Uterus (tissue), 4 donors: Measurements from ENCODE around the gene PPM1M. TPM values are rescaled to one million over a fixed set of nuclear protein-coding genes. Genes with fewer than 3 reads are reported as not detected.

ENCODE experiments used
- DNase-seq, 2 donors: peaks; one replicate each; pipeline ENCODE4 v3.0.0-alpha.2; 2019 to 2020
- H3K27ac ChIP-seq, 2 donors: fragments of 200-600 bp; sonication (generic); 1 replicate in 1 of 2; 2 replicates in 1 of 2; pipeline ENCODE4 v1.5.1; 2016 to 2018
- H3K27me3 ChIP-seq, 2 donors: fragments of 200-600 bp; sonication (generic); one replicate each; pipeline ENCODE4 v1.5.1; 2018 to 2019; ENCODE audit warnings: control low read depth in 1 of 2
- H3K36me3 ChIP-seq, 2 donors: fragments of 200-600 bp; sonication (generic); one replicate each; pipeline ENCODE4 v1.5.1; 2019; ENCODE audit warnings: control low read depth in 1 of 2
- H3K4me1 ChIP-seq, 2 donors: fragments of 200-600 bp; sonication (generic); one replicate each; pipeline ENCODE4 v1.5.1; 2018 to 2019; ENCODE audit warnings: control low read depth in 1 of 2
- H3K4me3 ChIP-seq, 2 donors: fragments of 200-600 bp; sonication (generic); 1 replicate in 1 of 2; 2 replicates in 1 of 2; pipeline ENCODE4 v1.5.1; 2018 to 2019; ENCODE audit warnings: mild to moderate bottlenecking in 1 of 2
- H3K9me3 ChIP-seq, 2 donors: fragments of 200-600 bp; sonication (generic); one replicate each; pipeline ENCODE4 v1.5.1; 2019; ENCODE audit warnings: control low read depth in 1 of 2
- CTCF ChIP-seq, 4 experiments: fragments of 200-600 bp in 2 of 4; fragments of 450-650 bp in 2 of 4; sonication (generic) in 2 of 4; IDR thresholded peaks; one replicate each; pipeline ENCODE4 v1.5.1; 2016 to 2019; ENCODE audit warnings: antibody characterized with exemption in 4 of 4, mild to moderate bottlenecking in 2 of 4, moderate library complexity in 1 of 4
- POLR2A ChIP-seq, 2 donors: fragments of 450-650 bp; IDR thresholded peaks; one replicate each; pipeline ENCODE4 v1.6.1; 2016; ENCODE audit warnings: antibody characterized with exemption in 2 of 2, mild to moderate bottlenecking in 1 of 2, moderate library complexity in 1 of 2
- intact Hi-C: fragments of 100-400 bp; cut with DNase I; formaldehyde crosslinking; loops from one replicate; pipeline ENCODE4 v1.15.1; 2023; ENCODE audit warnings: low total_unique reads
- total RNA-seq, 4 donors: library from RNA; depleted of rRNA in 3 of 4; stranded (reverse); fragments of >200 nt in 3 of 4; gene quantifications; one replicate each; pipeline versions ENCODE4 v1.1.0 to v1.2.4, GENCODE V29; 2014 to 2023
- donor health status: DM: yes; HTN: yes; CAD: no.

Gene PPM1M
- total RNA-seq, 4 donors from 2014 or later, result 23.9 to 32.3 (median 31.5) TPM

- no peaks in the 10 kb centered on the region for H3K9me3 ChIP-seq
- peak overlapping the region; percentile 92 to 94 for H3K27ac ChIP-seq
- no peaks in the 10 kb centered on the region for H3K36me3 ChIP-seq
- DNase-seq, result peak; percentile 89 to 92
- intact Hi-C loops, result no loop called here
- H3K4me3 ChIP-seq, result peak overlapping the region; percentile 6 to 85
- TF ChIP-seq POLR2A (IDR thresholded peaks at IDR 0.05) (peak in 1 of 2 donors; percentile 22), CTCF (IDR thresholded peaks at IDR 0.05) (peak in 1 of 4 experiments; percentile 15)
- peaks cover 11 to 18% of the 10 kb centered on the region in 2 donors for H3K4me1 ChIP-seq
- no peaks in the 10 kb centered on the region for H3K27me3 ChIP-seq
Observed at GRCh38 chr3:52237657-52238172, 7.8 kb upstream of the PPM1M start.

DNA sequence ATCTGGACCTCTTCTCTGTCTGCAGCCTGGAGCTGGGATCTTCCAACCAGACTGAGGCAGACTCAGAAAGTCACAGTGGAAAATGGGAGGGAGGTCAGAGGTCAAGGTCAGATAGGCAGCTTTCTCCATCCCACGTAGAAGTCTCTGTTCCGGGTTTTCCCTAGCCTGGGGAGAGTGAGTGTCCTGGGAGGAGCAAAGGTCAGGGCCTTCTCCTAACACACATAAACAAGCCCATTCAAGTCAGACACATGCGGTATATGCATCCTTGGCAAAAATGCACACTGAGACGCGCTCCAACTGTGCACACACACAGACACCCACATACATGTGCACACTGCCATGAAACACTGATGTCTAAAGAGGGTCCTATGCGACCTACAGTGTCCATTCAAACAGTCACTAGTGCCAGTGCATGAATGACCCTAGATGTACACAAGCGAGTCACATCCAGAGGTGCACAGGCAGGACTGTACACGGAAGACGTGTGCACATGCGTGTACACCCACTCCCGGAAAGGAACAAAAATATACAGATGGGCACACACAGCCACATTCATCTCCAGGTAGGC is 7.3 kb upstream of the PPM1M start:
- no peak for DNase-seq
- H3K9me3 ChIP-seq, result no peaks in the 10 kb centered on the region
- H3K4me3 ChIP-seq, result peak overlapping the region; percentile 85 to 99
- TF ChIP-seq POLR2A (IDR thresholded peaks at IDR 0.05) (no peak), CTCF (IDR thresholded peaks at IDR 0.05) (no peak)
- H3K4me1 ChIP-seq, result peaks cover 11 to 18% of the 10 kb centered on the region in 2 donors
- no peaks in the 10 kb centered on the region for H3K36me3 ChIP-seq
- H3K27ac ChIP-seq, result peak overlapping the region; percentile 92 to 94
- intact Hi-C loops, result no loop called here
- no peaks in the 10 kb centered on the region for H3K27me3 ChIP-seq

GRCh38 chr3:52238761-52239701 is 6.5 kb upstream of the PPM1M start, which contains the start of gene TWF2:
TWF2 (minus strand) TSS chr3:52239158; CDS start chr3:52239016, 142 bp downstream.
- Histone ChIP-seq H3K4me3 (peak within 1 kb of the TSS; percentile 85 to 99), H3K36me3 (no peaks in the 10 kb centered on the region), H3K27me3 (no peaks in the 10 kb centered on the region), H3K27ac (peak within 1 kb of the TSS; percentile 92 to 94), H3K4me1 (peaks cover 11 to 18% of the 10 kb centered on the region in 2 donors), H3K9me3 (no peaks in the 10 kb centered on the region)
- DNase-seq, result peak; percentile 76 to 84
- TF ChIP-seq CTCF (IDR thresholded peaks at IDR 0.05), result peak; percentile 29 to 53 (median 50)
- peak; percentile 57 to 85 for TF ChIP-seq POLR2A (IDR thresholded peaks at IDR 0.05)
- intact Hi-C loops, result no loop called here

GRCh38 chr3:52240059-52240885 is 5.3 kb upstream of the PPM1M start:
- Histone ChIP-seq H3K9me3 (no peaks in the 10 kb centered on the region), H3K4me1 (peaks cover 11 to 18% of the 10 kb centered on the region in 2 donors), H3K4me3 (no peak overlapping the region), H3K27ac (peak overlapping the region; percentile 92 to 94), H3K27me3 (no peaks in the 10 kb centered on the region), H3K36me3 (no peaks in the 10 kb centered on the region)
- DNase-seq, result peak; percentile 66 to 72
- TF ChIP-seq CTCF (IDR thresholded peaks at IDR 0.05) (no peak), POLR2A (IDR thresholded peaks at IDR 0.05) (no peak)
- intact Hi-C loops, result no loop called here
